SK-N-SH (cell line): ENCODE results near the gene ADAMTS15. TPM values are rescaled to one million over a fixed set of nuclear protein-coding genes. Genes with fewer than 3 reads are reported as not detected.

Experiments
- CTCF ChIA-PET: fragments of 300-600, 350-600 bp; formaldehyde crosslinking; extraction: SDS; loops from one replicate; lab custom pipeline; 2021; lab: Yijun Ruan, JAX
- POLR2A ChIA-PET: fragments of 350-600 bp; sonication (Branson Sonifier 250); formaldehyde crosslinking; extraction: SDS; loops from one replicate; lab custom pipeline; 2020; ENCODE audit warnings: antibody characterized with exemption, inconsistent platforms; lab: Yijun Ruan, JAX
- DNase-seq: peaks from one replicate; pipeline ENCODE4 v3.0.0; 2012
- H2AFZ ChIP-seq: fragments of 200-600 bp; sonication (generic); 2 replicates; pipeline ENCODE4 v1.8.1; 2016; ENCODE audit warnings: antibody characterized with exemption, mild to moderate bottlenecking, low read depth
- H3F3A ChIP-seq: fragments of 200-600 bp; sonication (generic); replicated peaks from 2 replicates; pipeline ENCODE3; 2016; ENCODE audit warnings: antibody characterized with exemption, mild to moderate bottlenecking; ENCODE audit not compliant: insufficient read depth
- H3K27ac ChIP-seq, 2 experiments: fragments of 200-500 bp in 1 of 2; fragments of 200-600 bp in 1 of 2; sonication (Bioruptor generic) in 1 of 2; sonication (generic), shearing (Covaris generic) in 1 of 2; 2 replicates each; pipeline versions ENCODE4 v1.5.1 to v1.6.1; 2014 to 2016; ENCODE audit warnings: low read depth in 2 of 2, inconsistent platforms in 1 of 2, low read length in 1 of 2, mild to moderate bottlenecking in 1 of 2, mixed read lengths in 1 of 2
- H3K27me3 ChIP-seq: fragments of 200-600 bp; sonication (generic), shearing (Covaris generic); 2 replicates; pipeline ENCODE4 v1.6.1; 2016; ENCODE audit warnings: mixed run types; ENCODE audit not compliant: insufficient read depth
- H3K36me3 ChIP-seq, 2 experiments: fragments of 200-500 bp in 1 of 2; fragments of 200-600 bp in 1 of 2; sonication (Bioruptor generic) in 1 of 2; sonication (generic) in 1 of 2; replicated peaks in 1 of 2; 2 replicates each; pipeline versions ENCODE3 to v1.5.1; 2014 to 2016; ENCODE audit warnings: low read length in 1 of 2, mild to moderate bottlenecking in 1 of 2; ENCODE audit not compliant: insufficient read depth in 2 of 2, control insufficient read depth in 1 of 2
- H3K4me1 ChIP-seq, 2 experiments: fragments of 200-500 bp in 1 of 2; fragments of 200-600 bp in 1 of 2; sonication (Bioruptor generic) in 1 of 2; sonication (generic), shearing (Covaris generic) in 1 of 2; 2 replicates each; pipeline versions ENCODE4 v1.5.1 to v1.6.1; 2014 to 2016; ENCODE audit warnings: low read depth in 1 of 2, low read length in 1 of 2, mixed run types in 1 of 2; ENCODE audit not compliant: insufficient read depth in 2 of 2, control insufficient read depth in 1 of 2
- H3K4me2 ChIP-seq: fragments of 200-600 bp; sonication (generic), shearing (Covaris generic); 2 replicates; pipeline ENCODE4 v1.6.1; 2017; ENCODE audit warnings: mixed run types
- H3K4me3 ChIP-seq, 2 experiments: fragments of 200-500 bp in 1 of 2; fragments of 200-600 bp in 1 of 2; sonication (Bioruptor generic) in 1 of 2; sonication (generic), shearing (Covaris generic) in 1 of 2; 2 replicates each; pipeline versions ENCODE4 v1.5.1 to v1.8.1; 2014 to 2016; ENCODE audit warnings: low read depth in 2 of 2, inconsistent platforms in 1 of 2, low read length in 1 of 2, mild to moderate bottlenecking in 1 of 2, mixed read lengths in 1 of 2, moderate library complexity in 1 of 2
- H3K79me2 ChIP-seq: fragments of 200-600 bp; sonication (generic); 2 replicates; pipeline ENCODE4 v1.8.1; 2017; ENCODE audit warnings: mild to moderate bottlenecking; ENCODE audit not compliant: insufficient read depth
- H3K9ac ChIP-seq: fragments of 200-600 bp; sonication (generic); 2 replicates; pipeline ENCODE4 v1.6.1; 2017; ENCODE audit warnings: mixed run types
- H3K9me2 ChIP-seq: fragments of 200-600 bp; sonication (generic); 2 replicates; pipeline ENCODE4 v1.6.1; 2017; ENCODE audit warnings: mixed run types
- H3K9me3 ChIP-seq: fragments of 200-600 bp; sonication (generic); 2 replicates; pipeline ENCODE4 v1.6.1; 2017; ENCODE audit warnings: mixed run types, mild to moderate bottlenecking, moderate library complexity
- H4K20me1 ChIP-seq: fragments of 200-600 bp; sonication (generic); 2 replicates; pipeline ENCODE4 v1.6.1; 2017; ENCODE audit warnings: mild to moderate bottlenecking, mixed run types; ENCODE audit not compliant: insufficient read depth
- EZH2phosphoT487 ChIP-seq: fragments of 200-600 bp; sonication (generic); IDR thresholded peaks from 2 replicates; pipeline ENCODE4 v1.6.1; 2017; ENCODE audit warnings: low read depth, mixed run types, mild to moderate bottlenecking, antibody characterized with exemption, moderate library complexity, borderline replicate concordance
- MEF2A ChIP-seq: IDR thresholded peaks from 2 replicates; pipeline ENCODE4 v1.4.0; 2012; ENCODE audit warnings: low read depth, borderline replicate concordance
- MXI1 ChIP-seq: IDR thresholded peaks from 2 replicates; pipeline ENCODE4 v1.6.1; 2012; ENCODE audit warnings: mild to moderate bottlenecking, low read depth, low read length, improper control_type of control experiment
- WGBS: methylation state at CpG from one replicate; pipeline ENCODE4 v1.1.6; 2017; ENCODE audit warnings: low lambda C conversion rate; 5-methylcytosine and 5-hydroxymethylcytosine counted together
- polyA plus RNA-seq, 3 experiments: library from polyadenylated mRNA; depleted of rRNA; stranded (reverse); fragments of >200 nt; gene quantifications; 2 replicates each; pipeline ENCODE4 v1.2.3, GENCODE V29; 2012
- TF ChIP-seq, protein P1 (sequence below): IDR thresholded peaks from 2 replicates; pipeline ENCODE4 v1.4.0; 2012; ENCODE audit warnings: low read depth, borderline replicate concordance

The ADAMTS15 gene
- polyA plus RNA-seq, 1 of the 3 experiments (the other 2 are of a cell fraction): 1.1 TPM

DNA sequence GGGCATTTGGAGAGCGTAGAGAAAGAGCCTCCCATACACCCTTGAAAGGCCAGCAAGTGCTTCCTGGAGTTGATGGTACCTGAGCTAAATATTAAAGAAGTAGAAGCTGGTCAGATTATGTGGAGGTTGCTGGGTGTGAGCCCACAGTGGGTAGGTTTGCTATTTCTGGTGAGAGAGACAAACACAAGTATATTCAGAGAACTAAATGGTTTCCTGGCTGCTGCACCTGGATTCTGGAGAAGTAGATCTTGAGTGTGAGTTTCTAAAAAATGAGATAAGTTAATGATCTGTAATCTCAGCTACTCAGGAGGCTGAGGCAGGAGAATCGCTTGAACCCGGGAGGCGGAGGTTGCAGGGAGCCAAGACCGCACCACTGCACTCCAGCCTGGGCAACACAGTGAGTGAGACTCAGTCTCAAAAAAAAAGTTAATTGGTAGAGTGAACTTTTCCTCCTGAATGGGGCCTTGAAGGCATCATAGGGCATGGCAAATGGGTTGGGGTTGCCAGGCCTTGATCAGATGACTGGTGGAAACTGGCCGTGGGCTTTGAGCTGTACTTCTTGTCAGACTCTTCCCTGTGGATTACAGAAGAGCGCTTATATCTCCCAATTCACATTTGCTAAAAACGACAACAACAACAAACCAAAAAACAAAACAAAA is 75.8 kb downstream of the ADAMTS15 start:
- WGBS: 86% methylated on average over 8 of the region's 8 CpGs
- H3K79me2 ChIP-seq: no peaks in the 10 kb centered on the region
- no peaks in the 10 kb centered on the region for H3K27me3 ChIP-seq
- no peaks in the 10 kb centered on the region for H3K9me3 ChIP-seq
- H3K27ac ChIP-seq: no peak overlapping the region
- no peaks in the 10 kb centered on the region for H3F3A ChIP-seq
- H4K20me1 ChIP-seq: no peaks in the 10 kb centered on the region
- no peak overlapping the region for H3K4me2 ChIP-seq
- no peak overlapping the region for H2AFZ ChIP-seq
- H3K9ac ChIP-seq: no peak overlapping the region
- CTCF ChIA-PET: no interaction called here
- TF ChIP-seq MEF2A: no peak
- H3K9me2 ChIP-seq: no peaks in the 10 kb centered on the region
- no peak overlapping the region for H3K4me3 ChIP-seq
- POLR2A ChIA-PET: no interaction called here
- peaks cover 7 to 16% of the 10 kb centered on the region in 2 experiments; a peak in 1 of 4 replicates for H3K4me1 ChIP-seq
- DNase-seq: no peak
- H3K36me3 ChIP-seq: no peaks in the 10 kb centered on the region

DNA sequence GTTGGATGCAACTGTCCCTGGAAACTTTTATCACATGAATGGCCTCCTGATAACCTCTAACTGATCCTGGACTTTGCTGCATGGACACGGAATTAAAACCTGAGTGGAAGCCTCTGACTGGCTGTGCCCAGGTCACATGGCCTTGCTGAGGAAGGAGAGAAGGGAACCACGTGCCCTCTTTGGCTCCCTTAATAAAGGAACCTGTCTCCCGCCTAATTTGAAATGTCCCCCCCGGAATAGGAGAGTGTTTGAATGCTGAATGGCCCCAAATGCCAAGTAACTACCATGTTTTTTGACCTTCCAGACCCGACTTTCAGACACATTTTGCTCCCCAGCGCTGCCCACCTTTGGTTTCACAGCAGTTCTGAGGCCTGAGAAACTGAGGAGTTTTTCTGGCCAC is 76.9 kb downstream of the ADAMTS15 start:
- Histone ChIP-seq H3K27ac (no peak overlapping the region), H3K9me3 (no peaks in the 10 kb centered on the region), H2AFZ (no peak overlapping the region), H4K20me1 (no peaks in the 10 kb centered on the region), H3K4me1 (peaks cover 7 to 14% of the 10 kb centered on the region in 2 experiments; a peak in 1 of 4 replicates), H3F3A (no peaks in the 10 kb centered on the region), H3K36me3 (no peaks in the 10 kb centered on the region), H3K4me2 (no peak overlapping the region), H3K27me3 (no peaks in the 10 kb centered on the region), H3K79me2 (no peaks in the 10 kb centered on the region), H3K4me3 (no peak overlapping the region), H3K9ac (no peak overlapping the region), H3K9me2 (no peaks in the 10 kb centered on the region)
- CTCF ChIA-PET: no interaction called here
- TF ChIP-seq MXI1 (no peak), EZH2phosphoT487 (no peak)
- TF ChIP-seq, protein P1, sequence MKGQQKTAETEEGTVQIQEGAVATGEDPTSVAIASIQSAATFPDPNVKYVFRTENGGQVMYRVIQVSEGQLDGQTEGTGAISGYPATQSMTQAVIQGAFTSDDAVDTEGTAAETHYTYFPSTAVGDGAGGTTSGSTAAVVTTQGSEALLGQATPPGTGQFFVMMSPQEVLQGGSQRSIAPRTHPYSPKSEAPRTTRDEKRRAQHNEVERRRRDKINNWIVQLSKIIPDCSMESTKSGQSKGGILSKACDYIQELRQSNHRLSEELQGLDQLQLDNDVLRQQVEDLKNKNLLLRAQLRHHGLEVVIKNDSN: no peak
- POLR2A ChIA-PET: no interaction called here
- 69% methylated on average over 5 of the region's 6 CpGs for WGBS
- DNase-seq: no peak

Other genes starting within 250 kb of the ADAMTS15 start
- 5.0 and 6.9 TPM in 2 replicates for gene ZBTB44, start 133.7 kb upstream of the ADAMTS15 start, polyA plus RNA-seq (2012; rRNA removed)
- not detected in 2 replicates for gene ADAMTS8, start 20.0 kb upstream of the ADAMTS15 start, polyA plus RNA-seq (2012; rRNA removed)